ENCODE data around the gene LRP10. TPM values are rescaled to one million over a fixed set of nuclear protein-coding genes. Genes with fewer than 3 reads are reported as not detected.

LRP10 gene
- total RNA-seq, 1 donor from 2014 or later: 137 TPM

- DNase-seq (ENCODE audit: extremely low spot score in 2 of 2): no peak
- Histone ChIP-seq H3K4me1 (peaks cover 24% of the 10 kb centered on the region), H3K4me3 (no peak overlapping the region), H3K9me3 (no peaks in the 10 kb centered on the region), H3K27me3 (no peaks in the 10 kb centered on the region), H3K27ac (no peak overlapping the region), H3K36me3 (no peaks in the 10 kb centered on the region)
- no peak for TF ChIP-seq POLR2AphosphoS5 (IDR thresholded peaks at IDR 0.05; ENCODE audit: insufficient read depth in 1 of 2, low read depth in 1 of 2)
- no peak for TF ChIP-seq CTCF (IDR thresholded peaks at IDR 0.05)
- no peak for TF ChIP-seq POLR2A (IDR thresholded peaks at IDR 0.05)
- intact Hi-C loops (cut with DNase I): no loop called here
Observed at GRCh38 chr14:22884076-22884737, 12.7 kb downstream of the LRP10 start.

- Histone ChIP-seq H3K27me3 (no peaks in the 10 kb centered on the region), H3K9me3 (no peaks in the 10 kb centered on the region), H3K4me1 (peaks cover 24% of the 10 kb centered on the region), H3K27ac (no peak overlapping the region), H3K4me3 (no peak overlapping the region), H3K36me3 (no peaks in the 10 kb centered on the region)
- TF ChIP-seq CTCF (IDR thresholded peaks at IDR 0.05): no peak
- no peak for TF ChIP-seq POLR2A (IDR thresholded peaks at IDR 0.05)
- no peak for TF ChIP-seq POLR2AphosphoS5 (IDR thresholded peaks at IDR 0.05; ENCODE audit: insufficient read depth in 1 of 2, low read depth in 1 of 2)
- no peak for DNase-seq (ENCODE audit: extremely low spot score in 2 of 2)
- intact Hi-C loops (cut with DNase I): no loop called here
Observed at GRCh38 chr14:22884738-22885523, 13.4 kb downstream of the LRP10 start.

GRCh38 chr14:22885975-22886374, 14.4 kb downstream of the LRP10 start:
- Histone ChIP-seq H3K27ac (no peak overlapping the region), H3K9me3 (no peaks in the 10 kb centered on the region), H3K4me1 (peaks cover 24% of the 10 kb centered on the region), H3K27me3 (no peaks in the 10 kb centered on the region), H3K36me3 (no peaks in the 10 kb centered on the region), H3K4me3 (peak overlapping the region; percentile 50 to 65)
- TF ChIP-seq CTCF (IDR thresholded peaks at IDR 0.05) (no peak), POLR2A (IDR thresholded peaks at IDR 0.05) (no peak), POLR2AphosphoS5 (IDR thresholded peaks at IDR 0.05; ENCODE audit: insufficient read depth in 1 of 2, low read depth in 1 of 2) (no peak)
- DNase-seq (ENCODE audit: extremely low spot score in 2 of 2): no peak
- intact Hi-C loops (cut with DNase I): no loop called here

GRCh38 chr14:22886500-22887259, 15.1 kb downstream of the LRP10 start:
- Histone ChIP-seq H3K36me3 (no peaks in the 10 kb centered on the region), H3K9me3 (no peaks in the 10 kb centered on the region), H3K27me3 (no peaks in the 10 kb centered on the region), H3K4me3 (peak overlapping the region; percentile 50 to 65), H3K27ac (peak overlapping the region; percentile 53), H3K4me1 (peaks cover 24% of the 10 kb centered on the region)
- TF ChIP-seq POLR2AphosphoS5 (IDR thresholded peaks at IDR 0.05; ENCODE audit: insufficient read depth in 1 of 2, low read depth in 1 of 2) (peak in 1 of 2 donors; percentile 75), CTCF (IDR thresholded peaks at IDR 0.05) (no peak)
- DNase-seq (ENCODE audit: extremely low spot score in 2 of 2): no peak
- intact Hi-C loops (cut with DNase I): no loop called here

Data from vagina (tissue), 2 donors.